ENCODE measurements around the gene RBKS. TPM values are rescaled to one million over a fixed set of nuclear protein-coding genes. Genes with fewer than 3 reads are reported as not detected.
A peak's percentile ranks its signal among the peaks of the same experiment; 100 is the strongest.

RBKS gene
- total RNA-seq, 1 donor from 2014 or later: 2.0 TPM

- no peak for TF ChIP-seq CTCF (IDR thresholded peaks at IDR 0.05; ENCODE audit: unreplicated experiment)
- Mint-ChIP-seq H3K27ac (ENCODE audit: unreplicated experiment) (no peak overlapping the region), H3K9me3 (ENCODE audit: unreplicated experiment) (no peaks in the 10 kb centered on the region), H3K4me3 (ENCODE audit: unreplicated experiment) (no peak overlapping the region), H3K36me3 (ENCODE audit: low read depth, unreplicated experiment) (no peaks in the 10 kb centered on the region), H3K27me3 (ENCODE audit: unreplicated experiment) (no peaks in the 10 kb centered on the region), H3K4me1 (ENCODE audit: unreplicated experiment) (peaks cover 24% of the 10 kb centered on the region)
- DNase-seq (ENCODE audit: low spot score): no peak
These were observed 11.9 kb upstream of the RBKS start for GRCh38 chr2:27902098-27902497.

- Mint-ChIP-seq H3K27me3 (ENCODE audit: unreplicated experiment) (no peaks in the 10 kb centered on the region), H3K27ac (ENCODE audit: unreplicated experiment) (no peak overlapping the region), H3K36me3 (ENCODE audit: low read depth, unreplicated experiment) (no peaks in the 10 kb centered on the region), H3K4me3 (ENCODE audit: unreplicated experiment) (no peak overlapping the region), H3K4me1 (ENCODE audit: unreplicated experiment) (peaks cover 15% of the 10 kb centered on the region), H3K9me3 (ENCODE audit: unreplicated experiment) (no peaks in the 10 kb centered on the region)
- no peak for DNase-seq (ENCODE audit: low spot score)
- no peak for TF ChIP-seq CTCF (IDR thresholded peaks at IDR 0.05; ENCODE audit: unreplicated experiment)
These were observed 11.0 kb upstream of the RBKS start for GRCh38 chr2:27901234-27901633.

- TF ChIP-seq CTCF (IDR thresholded peaks at IDR 0.05; ENCODE audit: unreplicated experiment): no peak
- H3K27ac Mint-ChIP-seq (ENCODE audit: unreplicated experiment): no peak overlapping the region
- H3K36me3 Mint-ChIP-seq (ENCODE audit: low read depth, unreplicated experiment): no peaks in the 10 kb centered on the region
- H3K27me3 Mint-ChIP-seq (ENCODE audit: unreplicated experiment): no peaks in the 10 kb centered on the region
- no peak for DNase-seq (ENCODE audit: low spot score)
- H3K4me1 Mint-ChIP-seq (ENCODE audit: unreplicated experiment): no peaks in the 10 kb centered on the region
- H3K9me3 Mint-ChIP-seq (ENCODE audit: unreplicated experiment): no peaks in the 10 kb centered on the region
- H3K4me3 Mint-ChIP-seq (ENCODE audit: unreplicated experiment): no peak overlapping the region
These were observed 7.5 kb upstream of the RBKS start for GRCh38 chr2:27897717-27898116.

- H3K4me3 Mint-ChIP-seq (ENCODE audit: unreplicated experiment): no peak overlapping the region
- no peak for TF ChIP-seq CTCF (IDR thresholded peaks at IDR 0.05; ENCODE audit: unreplicated experiment)
- H3K27ac Mint-ChIP-seq (ENCODE audit: unreplicated experiment): no peak overlapping the region
- no peaks in the 10 kb centered on the region for H3K9me3 Mint-ChIP-seq (ENCODE audit: unreplicated experiment)
- H3K36me3 Mint-ChIP-seq (ENCODE audit: low read depth, unreplicated experiment): no peaks in the 10 kb centered on the region
- H3K4me1 Mint-ChIP-seq (ENCODE audit: unreplicated experiment): peaks cover 21% of the 10 kb centered on the region
- DNase-seq (ENCODE audit: low spot score): no peak
- H3K27me3 Mint-ChIP-seq (ENCODE audit: unreplicated experiment): peaks cover 2% of the 10 kb centered on the region
These were observed 2.8 kb upstream of the RBKS start for GRCh38 chr2:27893006-27893405.

GRCh38 chr2:27891673-27892105 lies 1.5 kb upstream of the RBKS start:
- H3K36me3 Mint-ChIP-seq (ENCODE audit: low read depth, unreplicated experiment): no peaks in the 10 kb centered on the region
- H3K27ac Mint-ChIP-seq (ENCODE audit: unreplicated experiment): peak overlapping the region; percentile 94
- no peaks in the 10 kb centered on the region for H3K9me3 Mint-ChIP-seq (ENCODE audit: unreplicated experiment)
- no peak for DNase-seq (ENCODE audit: low spot score)
- no peak for TF ChIP-seq CTCF (IDR thresholded peaks at IDR 0.05; ENCODE audit: unreplicated experiment)
- peaks cover 2% of the 10 kb centered on the region for H3K27me3 Mint-ChIP-seq (ENCODE audit: unreplicated experiment)
- peak overlapping the region; percentile 97 for H3K4me3 Mint-ChIP-seq (ENCODE audit: unreplicated experiment)
- H3K4me1 Mint-ChIP-seq (ENCODE audit: unreplicated experiment): peaks cover 21% of the 10 kb centered on the region
